ENCODE results near the gene WBP1.

The WBP1 gene

GRCh38 chr2:74502720-74503505, 44.7 kb downstream of the WBP1 start:
- no peak for DNase-seq (ENCODE audit: low spot score)

DNA sequence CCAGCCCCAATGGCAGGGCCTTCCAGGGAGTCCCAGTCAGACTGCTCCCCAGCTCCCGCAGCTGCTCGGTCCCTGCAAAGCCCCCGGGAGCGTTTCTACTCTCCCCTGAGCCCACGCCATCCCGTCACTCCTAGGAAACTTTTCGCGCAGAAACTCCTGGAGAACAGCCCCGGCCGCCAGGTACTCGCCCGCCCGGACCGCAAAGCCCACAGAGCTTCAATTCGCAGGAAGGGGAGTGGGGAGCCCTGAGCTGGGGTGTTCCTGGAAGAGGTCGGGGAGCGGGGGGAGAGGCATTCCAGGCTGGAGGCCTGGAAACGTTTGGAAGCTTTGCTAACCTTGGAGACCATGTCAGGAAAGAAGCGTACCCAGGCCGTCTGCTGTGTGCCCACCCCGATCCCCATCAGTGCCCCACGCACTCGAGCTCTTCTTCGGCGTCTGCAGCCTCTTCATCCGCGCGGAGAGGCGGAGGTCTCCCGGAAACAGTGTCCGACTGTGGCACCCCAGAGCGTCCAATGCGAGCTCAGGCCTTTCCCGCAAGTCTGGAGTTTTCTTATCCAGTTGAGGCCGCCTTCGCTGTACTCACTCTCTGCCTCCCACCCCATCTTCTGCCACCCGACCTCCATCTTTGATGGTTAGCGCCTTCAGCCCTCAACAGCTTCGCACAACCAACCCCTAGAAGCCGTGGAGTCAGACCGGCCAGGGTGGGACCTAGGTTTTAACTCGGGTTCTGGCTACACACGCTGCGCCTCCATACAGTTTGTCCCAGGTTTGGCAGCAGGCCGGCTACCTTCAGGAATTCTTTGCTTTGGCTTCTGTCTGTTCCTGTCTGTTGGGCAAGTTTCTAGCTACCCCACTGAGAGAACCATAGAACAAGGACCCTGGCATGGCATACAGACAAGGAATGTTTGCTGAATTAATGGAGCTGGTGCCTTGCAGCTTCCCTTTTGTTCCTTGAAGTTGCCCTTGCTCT, 45.6 kb downstream of the WBP1 start:
- DNase-seq (ENCODE audit: low spot score): no peak

GRCh38 chr2:74504591-74504990, 46.4 kb downstream of the WBP1 start:
- DNase-seq (ENCODE audit: low spot score): no peak

DNA sequence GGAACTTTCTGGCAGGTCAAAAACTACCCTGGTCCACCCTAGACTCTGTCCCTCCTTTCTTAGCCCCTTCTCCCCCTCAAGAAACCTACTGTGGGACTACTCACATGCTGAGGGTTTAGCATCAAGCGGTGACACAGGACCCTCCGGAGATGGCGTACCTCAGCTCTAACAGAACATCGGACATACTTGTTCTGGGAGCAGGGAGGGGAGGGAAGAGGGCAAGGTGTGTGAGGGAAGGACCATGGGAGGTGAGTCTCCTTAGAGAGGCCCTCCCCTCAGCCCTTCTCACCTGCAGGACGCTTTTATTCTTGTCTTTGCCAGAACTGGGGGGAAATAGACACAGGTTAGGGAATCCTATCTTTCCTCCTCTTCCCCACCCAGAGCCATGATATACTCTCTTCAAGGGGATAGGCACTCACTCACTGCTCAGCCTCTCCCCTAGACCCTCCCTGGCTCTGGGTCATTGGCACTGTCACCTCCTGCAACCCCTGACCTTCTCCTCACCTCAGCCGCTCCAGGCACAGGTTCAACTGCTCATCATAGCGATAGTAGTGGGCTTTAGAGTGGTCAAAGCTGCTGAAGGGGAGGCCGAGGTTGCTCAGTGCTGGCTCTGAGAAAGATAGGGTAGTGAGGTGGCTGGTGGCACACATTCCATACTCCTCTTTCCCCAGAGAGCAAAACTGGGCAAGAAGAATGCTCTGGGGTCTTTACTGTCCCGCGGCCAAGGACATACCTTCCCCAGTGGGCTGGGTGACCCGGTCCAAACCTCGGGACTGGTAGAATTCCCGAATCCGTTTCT, 47.4 kb downstream of the WBP1 start:
- no peak for DNase-seq (ENCODE audit: low spot score)

DNA sequence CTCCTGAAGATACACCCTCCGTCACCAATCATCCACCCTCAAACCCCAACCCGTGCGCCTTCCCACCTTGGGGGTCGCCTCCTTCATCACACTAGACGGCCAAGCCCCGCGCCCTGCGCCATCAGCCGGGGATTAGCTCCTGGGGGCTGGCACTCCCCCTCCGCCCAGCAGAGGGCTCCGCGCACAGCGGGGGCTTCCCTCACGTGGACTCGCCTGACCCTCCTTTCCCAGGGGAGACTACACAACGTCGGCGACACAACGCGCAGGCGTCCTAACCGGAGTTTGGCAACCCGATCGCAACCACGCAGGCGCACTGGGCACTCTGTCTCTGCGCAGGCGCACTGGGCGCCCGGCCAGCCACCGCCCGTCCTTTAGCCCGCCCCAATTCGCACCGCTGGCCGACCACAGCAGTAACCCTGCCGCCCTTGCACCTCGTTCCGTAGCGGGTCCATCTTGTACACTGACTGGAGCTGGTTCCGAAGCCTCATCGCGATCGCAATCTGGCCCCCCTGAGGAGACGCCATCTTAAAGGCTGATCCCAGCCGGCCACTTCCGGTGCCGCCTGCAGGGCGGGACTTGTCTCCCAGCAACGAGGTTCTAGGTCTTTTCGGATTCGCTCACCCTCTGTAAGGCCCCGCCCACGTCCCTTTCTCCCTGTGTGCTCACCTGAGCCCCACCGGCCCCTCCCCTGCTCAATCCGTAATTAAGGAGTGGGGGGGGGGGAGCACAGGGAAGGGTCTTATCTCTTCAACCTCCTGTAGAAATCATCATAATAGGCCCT, 49.1 kb downstream of the WBP1 start, which contains the start of gene PCGF1:
Gene PCGF1 (minus strand): TSS at position 551 of the 781 bp plus-strand sequence. CDS start 27 bp downstream, at position 524.
- DNase-seq (ENCODE audit: low spot score): peak; percentile 99

- DNase-seq (ENCODE audit: low spot score): peak; percentile 48
Measured at GRCh38 chr2:74507926-74508520, 49.8 kb downstream of the WBP1 start.

GRCh38 chr2:74510272-74510671, 52.0 kb downstream of the WBP1 start:
- DNase-seq (ENCODE audit: low spot score): no peak
